Fibroblast of lung (primary cell): ENCODE results near the gene TNKS1BP1.

Experiments
- CTCF ChIP-seq, 2 donors: IDR thresholded peaks in 1 of 2; conservative IDR thresholded peaks in 1 of 2; 1 replicate in 1 of 2; 2 replicates in 1 of 2; pipeline ENCODE4 v1.5.1; 2011 to 2012; ENCODE audit warnings: low read length in 2 of 2, control low read depth in 1 of 2, inconsistent platforms in 1 of 2, low read depth in 1 of 2, mild to moderate bottlenecking in 1 of 2
- EZH2 ChIP-seq: IDR thresholded peaks from 2 replicates; pipeline ENCODE4 v1.5.1; 2012; ENCODE audit warnings: low read length, control low read depth, mild to moderate bottlenecking; ENCODE audit errors: missing control alignments

GRCh38 chr11:57325735-57326048 lies 940 bp upstream of the TNKS1BP1 start:
- no peak for TF ChIP-seq EZH2
- TF ChIP-seq CTCF (conservative IDR thresholded peaks at IDR 0.05 in 1 of 2, IDR thresholded peaks at IDR 0.05 in 1 of 2; ENCODE audit: low read depth in 1 of 2, low read length in 2 of 2) = no peak
